Right lobe of liver (tissue), 4 donors: Measurements from ENCODE around the gene S100A10.

ENCODE experiments used
- POLR2A ChIP-seq: fragments of 450-650 bp; IDR thresholded peaks from one replicate; pipeline ENCODE4 v1.6.1; 2017; ENCODE audit warnings: antibody characterized with exemption, mild to moderate bottlenecking
- TF ChIP-seq, protein P1 (sequence below), 4 donors: fragments of 200-600 bp in 3 of 4; fragments of 450-650 bp in 1 of 4; IDR thresholded peaks; one replicate each; pipeline versions ENCODE4 v1.5.1 to v1.8.0; 2016 to 2022; ENCODE audit warnings: antibody characterized with exemption in 4 of 4, mild to moderate bottlenecking in 2 of 4
- donor health status: DM: no; HTN: no; CAD: no.
- donor health status: DM: no; HTN: no; CAD: no.
- donor health status: DM: no; HTN: yes; CAD: no.

DNA sequence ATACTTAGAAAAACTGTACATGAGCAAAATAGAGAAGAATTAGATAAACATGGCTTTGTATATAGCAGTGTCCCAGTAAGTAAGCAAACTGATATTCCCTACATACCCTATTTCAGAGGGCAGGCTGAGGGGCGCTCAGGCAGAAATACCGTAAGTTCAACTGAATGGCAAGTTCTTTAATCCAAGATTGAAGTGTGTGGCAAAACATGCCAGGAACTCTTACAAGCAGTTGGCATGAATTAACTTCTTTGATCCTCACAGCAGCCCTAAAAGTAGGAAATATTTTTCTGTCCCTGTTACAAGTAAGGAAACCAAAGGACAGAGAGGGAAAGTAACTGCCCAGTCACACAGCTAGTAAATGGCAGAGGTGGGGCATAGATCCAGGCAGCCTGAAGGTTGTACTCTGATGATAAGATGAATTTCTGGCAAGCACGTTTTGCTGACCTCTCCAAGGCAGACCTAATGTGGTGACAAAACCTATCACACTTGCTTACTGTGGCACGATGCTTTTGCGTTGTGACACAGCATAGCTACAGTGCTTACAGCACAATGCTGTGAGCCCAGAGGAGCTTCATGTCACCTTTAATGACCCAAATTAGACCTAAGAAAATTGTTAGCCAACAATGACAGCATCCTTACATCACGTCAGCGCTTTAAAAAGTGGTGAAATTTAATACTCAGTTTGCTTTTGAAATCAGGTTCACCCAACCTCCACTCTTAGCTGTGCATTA, 49.4 kb downstream of the S100A10 start:
- TF ChIP-seq, protein P1, sequence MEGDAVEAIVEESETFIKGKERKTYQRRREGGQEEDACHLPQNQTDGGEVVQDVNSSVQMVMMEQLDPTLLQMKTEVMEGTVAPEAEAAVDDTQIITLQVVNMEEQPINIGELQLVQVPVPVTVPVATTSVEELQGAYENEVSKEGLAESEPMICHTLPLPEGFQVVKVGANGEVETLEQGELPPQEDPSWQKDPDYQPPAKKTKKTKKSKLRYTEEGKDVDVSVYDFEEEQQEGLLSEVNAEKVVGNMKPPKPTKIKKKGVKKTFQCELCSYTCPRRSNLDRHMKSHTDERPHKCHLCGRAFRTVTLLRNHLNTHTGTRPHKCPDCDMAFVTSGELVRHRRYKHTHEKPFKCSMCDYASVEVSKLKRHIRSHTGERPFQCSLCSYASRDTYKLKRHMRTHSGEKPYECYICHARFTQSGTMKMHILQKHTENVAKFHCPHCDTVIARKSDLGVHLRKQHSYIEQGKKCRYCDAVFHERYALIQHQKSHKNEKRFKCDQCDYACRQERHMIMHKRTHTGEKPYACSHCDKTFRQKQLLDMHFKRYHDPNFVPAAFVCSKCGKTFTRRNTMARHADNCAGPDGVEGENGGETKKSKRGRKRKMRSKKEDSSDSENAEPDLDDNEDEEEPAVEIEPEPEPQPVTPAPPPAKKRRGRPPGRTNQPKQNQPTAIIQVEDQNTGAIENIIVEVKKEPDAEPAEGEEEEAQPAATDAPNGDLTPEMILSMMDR (IDR thresholded peaks at IDR 0.05), result no peak
- no peak for TF ChIP-seq POLR2A
